HG03196 (cell line): ENCODE measurements around the gene DPM1.
"Not testable (repeated sequence)": the region's sequence is repeated elsewhere in the genome, so short reads cannot be mapped to it uniquely, and the experiment has no call there.

ENCODE experiments used
- ATAC-seq: cut with Tn5 transposase; IDR thresholded peaks from one replicate; pipeline ENCODE4 v1.9.1; 2021; ENCODE audit not compliant: unreplicated experiment

DPM1 gene

GRCh38 chr20:50980071-50980681 is 21.8 kb upstream of the DPM1 start:
- ATAC-seq: no peak

- ATAC-seq: not testable (repeated sequence)
Measured at GRCh38 chr20:50978533-50978932, 20.2 kb upstream of the DPM1 start.

- no peak for ATAC-seq
Measured at GRCh38 chr20:50977066-50978021, 19.0 kb upstream of the DPM1 start.

- no peak for ATAC-seq
Measured at GRCh38 chr20:50975701-50976330, 17.5 kb upstream of the DPM1 start.

GRCh38 chr20:50969912-50970311 is 11.6 kb upstream of the DPM1 start:
- no peak for ATAC-seq

GRCh38 chr20:50969435-50969834 is 11.1 kb upstream of the DPM1 start:
- ATAC-seq: no peak

GRCh38 chr20:50968289-50968688 is 10.0 kb upstream of the DPM1 start:
- no peak for ATAC-seq

GRCh38 chr20:50967586-50967985 is 9.3 kb upstream of the DPM1 start:
- ATAC-seq: no peak

GRCh38 chr20:50959543-50960126 is 1.3 kb upstream of the DPM1 start:
- no peak for ATAC-seq

- peak; percentile 79 for ATAC-seq
Measured at GRCh38 chr20:50958615-50959542, 547 bp upstream of the DPM1 start, which contains the start of gene MOCS3. TSS of gene MOCS3 (plus strand) at chr20:50958818. CDS start at chr20:50958843, 25 bp downstream.

- ATAC-seq: no peak
Measured at GRCh38 chr20:50957276-50957675, 1.1 kb downstream of the DPM1 start.

- ATAC-seq: no peak
Measured at GRCh38 chr20:50953821-50954220, 4.5 kb downstream of the DPM1 start.

- ATAC-seq: no peak
Measured at GRCh38 chr20:50953196-50953595, 5.1 kb downstream of the DPM1 start.

GRCh38 chr20:50948132-50948785 is 10.1 kb downstream of the DPM1 start:
- ATAC-seq: no peak

- ATAC-seq: no peak
Measured at GRCh38 chr20:50943069-50943468, 15.3 kb downstream of the DPM1 start.

GRCh38 chr20:50933589-50933988 is 24.7 kb downstream of the DPM1 start:
- ATAC-seq: no peak

GRCh38 chr20:50932691-50933280 is 25.5 kb downstream of the DPM1 start:
- no peak for ATAC-seq

- ATAC-seq: no peak
Measured at GRCh38 chr20:50932016-50932485, 26.3 kb downstream of the DPM1 start.

- ATAC-seq: peak; percentile 55
Measured at GRCh38 chr20:50931306-50932015, 26.9 kb downstream of the DPM1 start, which contains the start of gene ADNP. TSS of gene ADNP (minus strand) at chr20:50931437. CDS start at chr20:50903996, 27,441 bp downstream.
